OCI-LY7 (cell line): ENCODE data around the gene MIB1. TPM values are rescaled to one million over a fixed set of nuclear protein-coding genes. Genes with fewer than 3 reads are reported as not detected.

Experiments
- BruUV-seq: library from RNA; stranded (reverse); fragments of 400-500 nt; replicated peaks from 2 replicates; lab custom pipeline; 2021; lab: Mats Ljungman, UMichigan
- CTCF ChIA-PET: fragments of 300-600 bp; sonication (Branson Sonifier 250); formaldehyde crosslinking; loops from one replicate; lab custom pipeline; 2022; ENCODE audit warnings: antibody characterized with exemption; ENCODE audit not compliant: unreplicated experiment; lab: Charles Lee
- POLR2A ChIA-PET: fragments of 300-600 bp; sonication (Branson Sonifier 250); formaldehyde crosslinking; loops from one replicate; lab custom pipeline; 2022; ENCODE audit warnings: antibody characterized with exemption; lab: Charles Lee
- DNase-seq: peaks from one replicate; pipeline ENCODE4 v3.0.0-alpha.2; 2015; ENCODE audit warnings: low spot score
- H2AFZ ChIP-seq: fragments of 200-600 bp; sonication (generic), shearing (Covaris generic); 2 replicates; pipeline ENCODE4 v1.6.1; 2014; ENCODE audit warnings: mild to moderate bottlenecking, antibody characterized with exemption, low read length, moderate library complexity
- H3K27ac ChIP-seq: fragments of 200-600 bp; sonication (generic); 2 replicates; pipeline ENCODE4 v1.5.1; 2014; ENCODE audit warnings: mixed run types, low read depth, mild to moderate bottlenecking, moderate library complexity, low read length, inconsistent platforms; ENCODE audit not compliant: poor library complexity, severe bottlenecking
- H3K36me3 ChIP-seq: fragments of 200-600 bp; sonication (generic); 2 replicates; pipeline ENCODE4 v1.6.1; 2014; ENCODE audit warnings: mild to moderate bottlenecking, antibody characterized with exemption, low read length, moderate library complexity, mixed read lengths; ENCODE audit not compliant: insufficient read depth
- H3K4me1 ChIP-seq: fragments of 200-600 bp; sonication (generic); 2 replicates; pipeline ENCODE4 v1.5.1; 2014; ENCODE audit warnings: mild to moderate bottlenecking, low read length; ENCODE audit not compliant: insufficient read depth, poor library complexity, severe bottlenecking
- H3K4me2 ChIP-seq: fragments of 200-600 bp; sonication (generic); 2 replicates; pipeline ENCODE4 v1.6.1; 2014; ENCODE audit warnings: mild to moderate bottlenecking, low read length
- H3K4me3 ChIP-seq: fragments of 200-600 bp; sonication (generic); 2 replicates; pipeline ENCODE4 v1.5.1; 2014; ENCODE audit warnings: mild to moderate bottlenecking, low read depth, low read length; ENCODE audit not compliant: poor library complexity, severe bottlenecking
- H3K79me2 ChIP-seq: fragments of 200-600 bp; sonication (generic); 2 replicates; pipeline ENCODE4 v1.6.1; 2016; ENCODE audit warnings: low read depth, mild to moderate bottlenecking, low read length, moderate library complexity, mixed read lengths; ENCODE audit not compliant: insufficient read depth
- H3K9me2 ChIP-seq: fragments of 200-600 bp; sonication (generic); 2 replicates; pipeline ENCODE4 v1.6.1; 2016; ENCODE audit warnings: mild to moderate bottlenecking, low read length, mixed read lengths; ENCODE audit not compliant: insufficient read depth
- H3K9me3 ChIP-seq: fragments of 200-600 bp; sonication (generic); 2 replicates; pipeline ENCODE4 v1.6.1; 2014; ENCODE audit warnings: mild to moderate bottlenecking, mixed run types, low read length, mixed read lengths
- H4K20me1 ChIP-seq: fragments of 200-600 bp; sonication (generic); 2 replicates; pipeline ENCODE4 v1.6.1; 2014; ENCODE audit warnings: mild to moderate bottlenecking, antibody characterized with exemption, low read length, moderate library complexity, mixed read lengths; ENCODE audit not compliant: insufficient read depth
- CTCF ChIP-seq: fragments of 200-600 bp; sonication (generic); conservative IDR thresholded peaks from 2 replicates; pipeline ENCODE4 v1.5.1; 2014; ENCODE audit warnings: mild to moderate bottlenecking, antibody characterized with exemption, low read length, moderate library complexity, mixed read lengths
- EZH2phosphoT487 ChIP-seq: fragments of 200-600 bp; sonication (generic); IDR thresholded peaks from 2 replicates; pipeline ENCODE4 v1.6.1; 2018; ENCODE audit warnings: low read depth, borderline replicate concordance, mild to moderate bottlenecking, mixed run types, antibody characterized with exemption, low read length, moderate library complexity, mixed read lengths
- intact Hi-C: fragments of 100-400 bp; cut with micrococcal nuclease; formaldehyde crosslinking; loops from one replicate; pipeline ENCODE4 v1.10.0; 2022; ENCODE audit not compliant: unreplicated experiment
- total RNA-seq, 2 experiments: library from RNA; depleted of rRNA in 1 of 2; stranded (reverse); fragments of >200 nt in 1 of 2; shearing (Covaris generic) in 1 of 2; gene quantifications; 2 replicates each; pipeline ENCODE4 v1.2.3, GENCODE V29; 2014 to 2022

MIB1 gene
- total RNA-seq, 2 experiments from 2014 or later: 40.5 to 81.6 TPM

DNA sequence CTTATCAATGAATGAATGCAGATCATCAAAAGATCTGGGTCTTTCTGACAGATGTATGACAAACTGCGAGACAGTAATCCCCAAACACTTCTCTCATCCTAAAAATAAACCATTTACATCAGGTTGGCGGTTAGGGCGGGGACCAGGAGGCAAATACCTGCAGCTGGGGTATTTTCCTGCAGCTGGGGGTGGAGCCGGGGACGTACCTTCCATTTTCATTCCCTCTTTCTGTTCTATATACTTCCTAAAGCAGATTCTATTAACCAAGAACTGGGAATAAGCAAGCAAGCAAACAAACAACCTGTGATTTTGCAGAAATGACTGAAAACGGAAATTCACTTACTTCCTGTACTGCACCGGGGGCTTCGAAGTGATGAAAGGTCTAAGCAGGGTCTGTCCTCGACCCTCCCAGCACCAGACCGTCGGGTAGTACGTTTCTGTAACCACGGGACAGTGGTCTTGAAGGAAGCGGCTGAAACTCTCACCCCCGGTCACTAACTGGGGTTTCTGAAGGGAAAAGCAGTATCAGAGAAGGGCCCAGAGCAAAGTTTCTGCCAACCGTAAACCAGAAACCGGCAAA lies 37.3 kb upstream of the MIB1 start:
- ChIA-PET POLR2A (interaction anchor here (0.6 to 5.2 kb wide), 9 partner anchors 20 to 1369 kb away, joined by 3 to 50 read pairs (median 4); partner anchors contain the start of genes ESCO1 and MIB1), CTCF (no interaction called here)
- Histone ChIP-seq H3K36me3 (peaks cover 68% of the 10 kb centered on the region), H4K20me1 (0 out of 2 replicates have a peak, but pooled peaks cover 6% of the 10 kb centered on the region), H3K27ac (peak overlapping the region; percentile 95), H3K79me2 (peaks cover 62% of the 10 kb centered on the region), H3K4me3 (peak overlapping the region; percentile 92), H3K9me3 (no peaks in the 10 kb centered on the region), H2AFZ (peak overlapping the region; percentile 15; the same call in 1 of the 2 replicates), H3K9me2 (no peaks in the 10 kb centered on the region), H3K4me1 (peaks cover 45% of the 10 kb centered on the region), H3K4me2 (peak overlapping the region; percentile 94)
- peak; percentile 87 for DNase-seq
- no peak for TF ChIP-seq CTCF
- TF ChIP-seq EZH2phosphoT487: no peak
- BruUV-seq: TSS peak; percentile 75
- intact Hi-C loops: loop anchor here (2.0 to 5.0 kb wide), 2 partner anchors 19 to 101 kb away; partner anchors contain the start of gene ESCO1

- ChIA-PET CTCF (interaction anchor here (0.6 to 1.1 kb wide), 3 partner anchors 11 to 137 kb away, joined by 3 to 7 read pairs (median 3); no protein-coding TSS in a partner anchor), POLR2A (interaction anchor here (1.1 to 5.2 kb wide), 5 partner anchors 19 to 104 kb away, joined by 4 to 50 read pairs (median 5); partner anchors contain the start of genes ESCO1 and MIB1)
- TF ChIP-seq CTCF: peak; percentile 11; the same call in 1 of the 2 replicates
- no peak for TF ChIP-seq EZH2phosphoT487
- Histone ChIP-seq H3K27ac (peak within 1 kb of the TSS; percentile 95), H3K36me3 (peaks cover 53% of the 10 kb centered on the region), H3K9me3 (no peaks in the 10 kb centered on the region), H3K4me1 (peaks cover 44% of the 10 kb centered on the region), H3K4me3 (peak within 1 kb of the TSS; percentile 92), H4K20me1 (0 out of 2 replicates have a peak, but pooled peaks cover 6% of the 10 kb centered on the region), H3K9me2 (no peaks in the 10 kb centered on the region), H2AFZ (peak within 1 kb of the TSS; percentile 90), H3K4me2 (peak within 1 kb of the TSS; percentile 94), H3K79me2 (peaks cover 47% of the 10 kb centered on the region)
- peak; percentile 96 for DNase-seq
- intact Hi-C loops: loop anchor here (1.0 to 5.0 kb wide), 3 partner anchors 36 to 102 kb away; partner anchors contain the start of genes ESCO1, MIB1 and SNRPD1
- BruUV-seq: TSS peak; percentile 83
These were observed 35.8 kb upstream of the MIB1 start, which contains the start of gene ABHD3 for GRCh38 chr18:21704603-21705364. Gene ABHD3 (minus strand): TSS chr18:21704774. CDS start chr18:21704665, 109 bp downstream.
